NCI-H226 (cell line): ENCODE measurements around the gene ARL6IP5.

ENCODE experiments used
- DNase-seq: peaks from one replicate; pipeline ENCODE4 v3.0.0-alpha.2; 2015

Gene ARL6IP5

GRCh38 chr3:69119681-69120080 lies 34.9 kb downstream of the ARL6IP5 start:
- no peak for DNase-seq

- no peak for DNase-seq
These were observed 36.2 kb downstream of the ARL6IP5 start for GRCh38 chr3:69120879-69121464.

- DNase-seq = no peak
These were observed 36.8 kb downstream of the ARL6IP5 start for GRCh38 chr3:69121513-69121912.

- DNase-seq = no peak
These were observed 37.2 kb downstream of the ARL6IP5 start for GRCh38 chr3:69121950-69122349.

GRCh38 chr3:69122403-69122802 lies 37.7 kb downstream of the ARL6IP5 start, which contains the start of gene LMOD3:
Gene LMOD3 (minus strand): TSS chr3:69122595. CDS start chr3:69122386, 209 bp downstream.
- no peak for DNase-seq

- DNase-seq = no peak
These were observed 41.5 kb downstream of the ARL6IP5 start for GRCh38 chr3:69126216-69126615.

GRCh38 chr3:69126999-69127398 lies 42.3 kb downstream of the ARL6IP5 start:
- no peak for DNase-seq

- DNase-seq = no peak
These were observed 43.8 kb downstream of the ARL6IP5 start for GRCh38 chr3:69128509-69128908.

- DNase-seq = no peak
These were observed 44.8 kb downstream of the ARL6IP5 start for GRCh38 chr3:69129531-69129930.

- no peak for DNase-seq
These were observed 46.0 kb downstream of the ARL6IP5 start for GRCh38 chr3:69130689-69131088.

GRCh38 chr3:69137005-69137404 lies 52.3 kb downstream of the ARL6IP5 start:
- DNase-seq = peak; percentile 2

- no peak for DNase-seq
These were observed 52.7 kb downstream of the ARL6IP5 start for GRCh38 chr3:69137412-69137811.

- DNase-seq = no peak
These were observed 56.6 kb downstream of the ARL6IP5 start for GRCh38 chr3:69141313-69141712.

GRCh38 chr3:69142090-69142489 lies 57.4 kb downstream of the ARL6IP5 start:
- DNase-seq = no peak

GRCh38 chr3:69142797-69143454 lies 58.2 kb downstream of the ARL6IP5 start:
- DNase-seq = no peak

GRCh38 chr3:69143612-69144011 lies 58.9 kb downstream of the ARL6IP5 start:
- peak; percentile 1 for DNase-seq

- DNase-seq = no peak
These were observed 60.0 kb downstream of the ARL6IP5 start for GRCh38 chr3:69144631-69145245.

- no peak for DNase-seq
These were observed 61.0 kb downstream of the ARL6IP5 start for GRCh38 chr3:69145688-69146087.

- DNase-seq = no peak
These were observed 64.8 kb downstream of the ARL6IP5 start for GRCh38 chr3:69149586-69149985.
